Endodermal cell (in vitro differentiated cells): Measurements from ENCODE around the gene YEATS4. TPM values are rescaled to one million over a fixed set of nuclear protein-coding genes. Genes with fewer than 3 reads are reported as not detected.
"Not testable (repeated sequence)": the region's sequence is repeated elsewhere in the genome, so short reads cannot be mapped to it uniquely, and the experiment has no call there.

ENCODE experiments used
- DNase-seq: peaks from one replicate; pipeline ENCODE4 v3.0.0-alpha.2; 2017
- H3K27ac ChIP-seq: 2 replicates; pipeline ENCODE4 v1.5.1; 2013; ENCODE audit warnings: mild to moderate bottlenecking, low read depth, low read length, moderate library complexity
- H3K27me3 ChIP-seq: 2 replicates; pipeline ENCODE4 v1.6.1; 2013; ENCODE audit warnings: mild to moderate bottlenecking, low read length, moderate library complexity; ENCODE audit not compliant: insufficient read depth, control insufficient read depth, poor library complexity, severe bottlenecking
- H3K36me3 ChIP-seq: 2 replicates; pipeline ENCODE4 v1.7.0; 2013; ENCODE audit warnings: mild to moderate bottlenecking, low read length, moderate library complexity; ENCODE audit not compliant: control insufficient read depth, insufficient read depth
- H3K4me1 ChIP-seq: one replicate; pipeline ENCODE4 v1.7.0; 2013; ENCODE audit warnings: low read length; ENCODE audit not compliant: control insufficient read depth, insufficient read depth
- H3K4me3 ChIP-seq: 2 replicates; pipeline ENCODE4 v1.5.1; 2013; ENCODE audit warnings: mild to moderate bottlenecking, low read length, moderate library complexity
- H3K9ac ChIP-seq: 2 replicates; pipeline ENCODE4 v1.6.1; 2013; ENCODE audit warnings: mild to moderate bottlenecking, low read length, moderate library complexity; ENCODE audit not compliant: poor library complexity, severe bottlenecking; ENCODE audit errors: extremely low read depth
- H3K9me3 ChIP-seq: 2 replicates; pipeline ENCODE4 v1.6.1; 2013; ENCODE audit warnings: mild to moderate bottlenecking, low read length, moderate library complexity; ENCODE audit not compliant: control insufficient read depth
- H3K27ac Mint-ChIP-seq: 2 replicates; pipeline ENCODE4 v1.8.0; 2020; ENCODE audit warnings: mixed read lengths
- H3K27me3 Mint-ChIP-seq: 2 replicates; pipeline ENCODE4 v1.8.0; 2021; ENCODE audit warnings: mild to moderate bottlenecking, mixed read lengths; ENCODE audit not compliant: insufficient read depth
- H3K36me3 Mint-ChIP-seq: 2 replicates; pipeline ENCODE4 v1.8.0; 2020; ENCODE audit warnings: low read depth, mixed read lengths
- H3K4me1 Mint-ChIP-seq: 2 replicates; pipeline ENCODE4 v1.8.0; 2020; ENCODE audit warnings: mixed read lengths
- H3K4me3 Mint-ChIP-seq: 2 replicates; pipeline ENCODE4 v1.8.0; 2020; ENCODE audit warnings: mild to moderate bottlenecking, moderate library complexity, mixed read lengths
- H3K9me3 Mint-ChIP-seq: 2 replicates; pipeline ENCODE4 v1.8.0; 2020; ENCODE audit warnings: mild to moderate bottlenecking, mixed read lengths
- CTCF ChIP-seq: fragments of 200-600 bp; sonication (generic); conservative IDR thresholded peaks from 2 replicates; pipeline ENCODE4 v1.5.0; 2021; ENCODE audit warnings: antibody characterized with exemption, mild to moderate bottlenecking
- WGBS, 2 experiments: methylation state at CpG; one replicate each; pipeline versions ENCODE4 v1.1.5 to v1.1.7; 2013; ENCODE audit warnings: missing lambda C conversion rate in 2 of 2, mixed read lengths in 1 of 2; ENCODE audit not compliant: insufficient coverage in 1 of 2, insufficient read length in 1 of 2; 5-methylcytosine and 5-hydroxymethylcytosine counted together
- long read RNA-seq, 4 experiments: library from polyadenylated mRNA in 2 of 4; library from RNA in 1 of 4; library from capped mRNA in 1 of 4; stranded (forward) in 3 of 4; unstranded in 1 of 4; transcript quantifications; one replicate each; pipeline ENCODE4 v2.0.0, GENCODE V29; 2020 to 2021; ENCODE audit warnings: inconsistent platforms in 1 of 4
- polyA plus RNA-seq, 2 experiments: library from polyadenylated mRNA; stranded (reverse); fragments of 50-300 nt; gene quantifications; one replicate each; pipeline ENCODE4 v1.2.3, GENCODE V29; 2013
- total RNA-seq, 2 donors: library from RNA; stranded (reverse); fragmentation: NEBNext Ultra II Directional in 1 of 2; extraction: Animal tissue kit (Norgen Biotek cat#: 25700) in 1 of 2; gene quantifications; 2 replicates in 1 of 2; 3 replicates in 1 of 2; pipeline ENCODE4 v1.2.1, GENCODE V29; 2021

The YEATS4 gene
- 10 to 100 TPM; 37.0 to 40.9 TPM for total RNA-seq
- 36.9 TPM for polyA plus RNA-seq (2013, experiment 1 of 2)
- 37.9 TPM for polyA plus RNA-seq (2013, experiment 2 of 2)
- long read RNA-seq, experiment 1, transcript YEATS4-201 (7 exons, 1,434 nt): major isoform, 16 of 28 reads
- long read RNA-seq, experiment 1, partial matches to known transcripts: 0 of 28 reads
- long read RNA-seq, experiment 1, other reads (novel, unspliced or antisense): 12 of 28 reads
- long read RNA-seq, experiment 2, transcript YEATS4-201 (7 exons, 1,434 nt): major isoform, 31 of 38 reads
- long read RNA-seq, experiment 2, partial matches to known transcripts: 0 of 38 reads
- long read RNA-seq, experiment 2, other reads (novel, unspliced or antisense): 5 of 38 reads
- long read RNA-seq, experiment 3, transcript YEATS4-202 (5 exons, 1,100 nt): minor isoform, 7 of 153 reads
- long read RNA-seq, experiment 3, transcript YEATS4-201 (7 exons, 1,434 nt): major isoform, 137 of 153 reads
- long read RNA-seq, experiment 3, partial matches to known transcripts: 0 of 153 reads
- long read RNA-seq, experiment 3, other reads (novel, unspliced or antisense): 8 of 153 reads
- long read RNA-seq, experiment 4, transcript YEATS4-201 (7 exons, 1,434 nt): major isoform, 73 of 80 reads
- long read RNA-seq, experiment 4, partial matches to known transcripts: 0 of 80 reads
- long read RNA-seq, experiment 4, other reads (novel, unspliced or antisense): 3 of 80 reads

DNA sequence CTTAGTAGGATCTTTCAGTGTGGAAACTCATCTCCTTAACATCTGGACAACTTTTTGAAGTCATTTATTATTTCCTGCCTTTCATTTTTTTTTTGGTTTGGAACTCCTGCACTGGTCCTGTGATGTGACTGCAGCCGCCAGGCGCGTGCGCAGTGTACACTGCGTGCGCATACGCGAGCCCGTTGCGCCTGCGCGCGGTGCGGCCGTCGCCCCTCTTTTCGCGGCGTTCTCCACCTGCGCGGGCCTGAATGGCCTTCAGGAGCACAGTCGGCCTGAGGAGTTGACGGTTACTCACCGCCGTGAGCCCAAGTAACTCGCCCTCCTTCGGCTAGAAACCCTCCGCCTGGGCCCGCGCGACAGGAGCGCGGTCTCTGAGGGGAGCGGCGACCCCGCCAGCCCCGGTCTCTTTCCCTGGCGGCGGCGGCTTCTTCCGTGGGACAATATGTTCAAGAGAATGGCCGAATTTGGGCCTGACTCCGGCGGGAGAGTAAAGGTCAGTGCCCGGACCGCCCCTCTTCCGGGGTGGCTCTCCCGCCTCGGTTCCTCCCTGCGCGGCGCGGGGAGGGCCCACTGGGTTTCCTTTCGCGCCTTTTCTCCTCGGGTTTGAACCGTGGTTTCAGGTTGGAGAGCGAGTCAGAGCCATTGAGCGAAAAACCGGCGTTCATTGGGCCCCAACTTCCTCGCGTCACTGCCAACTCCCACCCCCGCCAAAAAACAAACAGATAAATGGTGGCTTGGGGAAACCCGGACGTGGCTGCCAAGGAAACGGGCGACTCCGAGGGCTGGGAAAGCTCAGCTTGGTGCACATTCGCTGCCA, at the start of gene YEATS4:
YEATS4 (plus strand) TSS at position 213 of the 817 bp plus-strand sequence; CDS start at position 443, 230 bp downstream.
- H3K4me3 Mint-ChIP-seq: peak within 1 kb of the TSS; percentile 81
- DNase-seq: peak; percentile 96
- H3K36me3 ChIP-seq: peaks cover 25% of the 10 kb centered on the region
- H3K27ac Mint-ChIP-seq: peak within 1 kb of the TSS; percentile 97
- H3K4me1 ChIP-seq: peaks cover 1% of the 10 kb centered on the region
- WGBS, 2 experiments: 0 to 1% methylated on average over 38 to 70 of the region's 70 CpGs
- H3K27me3 ChIP-seq: no peaks in the 10 kb centered on the region
- H3K27ac ChIP-seq: peak within 1 kb of the TSS; percentile 93
- TF ChIP-seq CTCF: no peak
- peak within 1 kb of the TSS; percentile 95 for H3K4me3 ChIP-seq
- no peaks in the 10 kb centered on the region for H3K9me3 Mint-ChIP-seq
- H3K9me3 ChIP-seq: peaks cover 4% of the 10 kb centered on the region
- H3K36me3 Mint-ChIP-seq: peaks cover 27% of the 10 kb centered on the region
- peak within 1 kb of the TSS; percentile 96 for H3K9ac ChIP-seq
- H3K4me1 Mint-ChIP-seq: peaks cover 15% of the 10 kb centered on the region
- no peaks in the 10 kb centered on the region for H3K27me3 Mint-ChIP-seq

GRCh38 chr12:69313209-69313608, 46.3 kb upstream of the YEATS4 start:
- WGBS, 2 experiments: 91 to 92% methylated on average over 2 to 3 of the region's 3 CpGs
- no peaks in the 10 kb centered on the region for H3K4me1 ChIP-seq
- no peak overlapping the region for H3K27ac ChIP-seq
- no peaks in the 10 kb centered on the region for H3K27me3 ChIP-seq
- no peak overlapping the region for H3K4me3 ChIP-seq
- Mint-ChIP-seq H3K9me3 (peaks cover 43% of the 10 kb centered on the region), H3K36me3 (peaks cover 6% of the 10 kb centered on the region), H3K27ac (no peak overlapping the region), H3K27me3 (no peaks in the 10 kb centered on the region), H3K4me3 (no peak overlapping the region), H3K4me1 (no peaks in the 10 kb centered on the region)
- H3K9ac ChIP-seq: no peak overlapping the region
- no peak for DNase-seq
- no peaks in the 10 kb centered on the region for H3K36me3 ChIP-seq
- H3K9me3 ChIP-seq: peaks cover 16% of the 10 kb centered on the region
- TF ChIP-seq CTCF: no peak

GRCh38 chr12:69316784-69317183, 42.8 kb upstream of the YEATS4 start:
- not testable (repeated sequence) for DNase-seq, H3K36me3 ChIP-seq, H3K4me1 ChIP-seq, H3K4me1 Mint-ChIP-seq, H3K4me3 Mint-ChIP-seq, H3K4me3 ChIP-seq, H3K36me3 Mint-ChIP-seq, H3K27me3 ChIP-seq, H3K27ac Mint-ChIP-seq, H3K9ac ChIP-seq, H3K27ac ChIP-seq, H3K27me3 Mint-ChIP-seq
- H3K9me3 ChIP-seq: peaks cover 24% of the 10 kb centered on the region
- peaks cover 67% of the 10 kb centered on the region for H3K9me3 Mint-ChIP-seq

- H3K27me3 Mint-ChIP-seq, H3K4me1 Mint-ChIP-seq, H3K4me1 ChIP-seq, H3K36me3 Mint-ChIP-seq, H3K4me3 Mint-ChIP-seq, H3K4me3 ChIP-seq, DNase-seq, H3K36me3 ChIP-seq, H3K9ac ChIP-seq, H3K27me3 ChIP-seq, H3K27ac Mint-ChIP-seq, H3K27ac ChIP-seq: not testable (repeated sequence)
- peaks cover 69% of the 10 kb centered on the region for H3K9me3 Mint-ChIP-seq
- peaks cover 28% of the 10 kb centered on the region for H3K9me3 ChIP-seq
- WGBS, 2 experiments: 81 to 88% methylated on average over 1 to 2 of the region's 2 CpGs
Observed at GRCh38 chr12:69317233-69317632, 42.3 kb upstream of the YEATS4 start.
